Measurements from ENCODE around the gene CFDP1.

Gene CFDP1

DNA sequence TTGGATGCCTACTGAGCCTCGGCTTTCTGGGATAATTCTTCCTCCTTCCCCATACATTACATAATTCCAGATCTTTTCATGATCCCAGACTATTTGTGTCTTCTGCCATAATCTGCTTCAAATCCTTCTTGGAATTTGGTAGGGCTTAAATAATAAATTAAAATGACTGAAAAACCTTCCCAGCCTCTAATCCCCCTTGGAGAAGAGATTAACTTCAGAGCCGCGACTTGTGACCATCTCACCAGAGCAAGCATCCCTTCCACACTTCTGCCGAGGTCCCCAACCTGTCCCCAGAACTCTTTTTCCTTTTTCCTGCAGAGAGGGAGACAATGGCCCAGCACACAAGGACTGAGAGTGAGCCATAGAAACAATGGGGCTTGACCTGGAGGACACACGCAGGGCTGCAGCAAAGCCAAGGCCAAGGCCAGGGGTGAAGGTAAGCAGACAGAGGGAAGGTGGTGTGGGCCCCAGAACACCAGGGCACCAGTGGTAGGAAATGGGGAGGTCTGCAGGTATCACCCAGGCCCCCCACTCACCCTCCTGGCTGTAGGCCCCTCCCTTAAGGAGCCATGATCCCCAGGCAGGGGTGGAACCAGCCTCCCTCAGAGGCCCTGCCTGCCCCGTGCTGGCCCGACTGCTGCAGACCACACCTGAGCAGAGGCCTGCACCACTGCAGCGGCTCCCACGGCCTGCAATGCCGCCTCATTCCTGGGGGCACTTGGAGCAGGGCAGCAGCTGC, 172.3 kb downstream of the CFDP1 start:
- Histone ChIP-seq H3K36me3 (replicated peaks; ENCODE audit: insufficient read depth, low read length) (no peaks in the 10 kb centered on the region), H3K9me2 (replicated peaks; ENCODE audit: insufficient read depth, low read length) (no peaks in the 10 kb centered on the region), H3K9ac (ENCODE audit: low read length) (no peak overlapping the region), H3K4me2 (ENCODE audit: low read depth, low read length) (no peak overlapping the region), H4K20me1 (ENCODE audit: insufficient read depth, low read length) (no peaks in the 10 kb centered on the region), H3K4me1 (ENCODE audit: low read length) (no peaks in the 10 kb centered on the region), H3K27ac (ENCODE audit: low read length) (no peak overlapping the region), H2AFZ (ENCODE audit: low read length) (no peak overlapping the region), H3K27me3 (replicated peaks; ENCODE audit: insufficient read depth, low read length) (no peaks in the 10 kb centered on the region), H3K9me3 (replicated peaks; ENCODE audit: insufficient read depth, low read length) (no peaks in the 10 kb centered on the region), H3K79me2 (ENCODE audit: low read length) (no peaks in the 10 kb centered on the region), H3K4me3 (ENCODE audit: low read length) (no peak overlapping the region), H3F3A (ENCODE audit: insufficient read depth, low read length) (no peaks in the 10 kb centered on the region)
- TF ChIP-seq, protein P1, sequence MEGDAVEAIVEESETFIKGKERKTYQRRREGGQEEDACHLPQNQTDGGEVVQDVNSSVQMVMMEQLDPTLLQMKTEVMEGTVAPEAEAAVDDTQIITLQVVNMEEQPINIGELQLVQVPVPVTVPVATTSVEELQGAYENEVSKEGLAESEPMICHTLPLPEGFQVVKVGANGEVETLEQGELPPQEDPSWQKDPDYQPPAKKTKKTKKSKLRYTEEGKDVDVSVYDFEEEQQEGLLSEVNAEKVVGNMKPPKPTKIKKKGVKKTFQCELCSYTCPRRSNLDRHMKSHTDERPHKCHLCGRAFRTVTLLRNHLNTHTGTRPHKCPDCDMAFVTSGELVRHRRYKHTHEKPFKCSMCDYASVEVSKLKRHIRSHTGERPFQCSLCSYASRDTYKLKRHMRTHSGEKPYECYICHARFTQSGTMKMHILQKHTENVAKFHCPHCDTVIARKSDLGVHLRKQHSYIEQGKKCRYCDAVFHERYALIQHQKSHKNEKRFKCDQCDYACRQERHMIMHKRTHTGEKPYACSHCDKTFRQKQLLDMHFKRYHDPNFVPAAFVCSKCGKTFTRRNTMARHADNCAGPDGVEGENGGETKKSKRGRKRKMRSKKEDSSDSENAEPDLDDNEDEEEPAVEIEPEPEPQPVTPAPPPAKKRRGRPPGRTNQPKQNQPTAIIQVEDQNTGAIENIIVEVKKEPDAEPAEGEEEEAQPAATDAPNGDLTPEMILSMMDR (IDR thresholded peaks at IDR 0.05; ENCODE audit: low read length): no peak
- TF ChIP-seq EZH2phosphoT487 (IDR thresholded peaks at IDR 0.05; ENCODE audit: low read length) (no peak), EZH2 (optimal IDR thresholded peaks at IDR 0.05; ENCODE audit: low read depth, low read length) (no peak)
- DNase-seq: no peak

DNA sequence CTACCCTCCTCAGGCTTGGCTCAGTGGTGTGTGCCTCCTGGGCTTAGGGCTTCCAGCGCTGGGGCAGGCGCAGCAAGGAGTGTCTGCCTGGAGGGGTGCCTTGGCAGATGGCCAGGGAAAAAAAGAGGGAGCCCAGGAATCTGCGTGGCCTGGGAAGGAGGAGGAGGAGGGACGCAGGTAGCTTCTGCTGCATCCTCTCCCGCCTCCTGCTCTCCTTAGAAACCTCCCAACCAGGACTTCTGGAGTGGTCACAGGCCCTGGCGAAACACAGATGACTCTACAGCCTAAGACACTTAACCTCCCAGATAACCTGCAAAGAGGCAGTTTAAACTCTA, 174.5 kb downstream of the CFDP1 start:
- no peaks in the 10 kb centered on the region for H3K9me2 ChIP-seq (replicated peaks; ENCODE audit: insufficient read depth, low read length)
- H3K9me3 ChIP-seq (replicated peaks; ENCODE audit: insufficient read depth, low read length): no peaks in the 10 kb centered on the region
- DNase-seq: no peak
- H4K20me1 ChIP-seq (ENCODE audit: insufficient read depth, low read length): no peaks in the 10 kb centered on the region
- no peaks in the 10 kb centered on the region for H3K79me2 ChIP-seq (ENCODE audit: low read length)
- H3K27me3 ChIP-seq (replicated peaks; ENCODE audit: insufficient read depth, low read length): no peaks in the 10 kb centered on the region
- H3K4me1 ChIP-seq (ENCODE audit: low read length): no peaks in the 10 kb centered on the region
- H3K4me2 ChIP-seq (ENCODE audit: low read depth, low read length): no peak overlapping the region
- H3K36me3 ChIP-seq (replicated peaks; ENCODE audit: insufficient read depth, low read length): no peaks in the 10 kb centered on the region
- H2AFZ ChIP-seq (ENCODE audit: low read length): no peak overlapping the region
- H3K27ac ChIP-seq (ENCODE audit: low read length): no peak overlapping the region
- no peaks in the 10 kb centered on the region for H3F3A ChIP-seq (ENCODE audit: insufficient read depth, low read length)
- H3K4me3 ChIP-seq (ENCODE audit: low read length): no peak overlapping the region
- TF ChIP-seq, protein P1 (IDR thresholded peaks at IDR 0.05; ENCODE audit: low read length): no peak
- TF ChIP-seq EZH2 (optimal IDR thresholded peaks at IDR 0.05; ENCODE audit: low read depth, low read length) (no peak), EZH2phosphoT487 (IDR thresholded peaks at IDR 0.05; ENCODE audit: low read length) (no peak)
- no peak overlapping the region for H3K9ac ChIP-seq (ENCODE audit: low read length)

DNA sequence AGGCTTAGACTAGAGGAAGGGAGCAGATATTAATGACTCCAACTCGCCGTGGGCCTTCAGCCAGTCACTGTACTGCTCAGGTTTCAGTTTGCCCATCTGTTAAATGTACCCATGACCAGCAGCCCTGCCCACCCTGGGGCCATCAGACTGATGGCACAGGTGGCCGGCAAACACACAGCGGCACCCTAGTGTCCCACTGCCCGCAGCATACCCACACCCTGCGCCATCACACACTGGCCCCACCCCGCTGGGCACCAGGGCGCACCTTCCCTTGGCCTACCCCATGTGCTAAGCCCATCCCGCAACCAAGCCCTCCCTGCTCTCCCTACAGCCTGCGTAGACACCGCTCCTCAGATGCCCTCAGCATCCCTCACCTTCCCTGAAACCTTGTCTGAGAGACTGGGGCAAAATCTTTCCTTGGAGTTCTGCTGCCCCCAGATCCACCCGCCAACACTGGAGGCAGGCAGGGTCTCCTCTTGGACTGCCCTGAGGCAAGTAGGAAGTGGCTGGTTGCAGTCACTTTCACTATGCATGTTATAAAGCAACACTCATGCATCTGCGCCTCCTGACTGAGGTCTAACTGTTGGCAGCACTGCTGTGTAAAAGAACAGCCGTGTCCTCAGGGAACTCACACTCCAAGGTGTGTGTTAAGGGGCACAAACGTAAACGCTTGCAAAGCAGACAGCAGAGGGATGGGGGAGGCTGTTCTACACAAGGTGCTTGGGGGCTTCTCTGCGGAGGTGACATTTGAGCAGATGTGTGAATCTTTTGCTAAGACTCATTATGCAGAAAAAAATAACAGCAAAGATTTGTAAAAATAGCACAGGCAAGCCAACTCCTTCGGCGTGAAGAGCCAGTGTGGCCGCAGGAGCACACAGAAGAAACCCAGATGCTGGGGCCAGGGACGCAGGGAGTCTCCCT, 175.2 kb downstream of the CFDP1 start:
- DNase-seq: no peak
- Histone ChIP-seq H3K9me2 (replicated peaks; ENCODE audit: insufficient read depth, low read length) (no peaks in the 10 kb centered on the region), H3K4me3 (ENCODE audit: low read length) (no peak overlapping the region), H3K9me3 (replicated peaks; ENCODE audit: insufficient read depth, low read length) (no peaks in the 10 kb centered on the region), H3K4me2 (ENCODE audit: low read depth, low read length) (no peak overlapping the region), H3K9ac (ENCODE audit: low read length) (no peak overlapping the region), H4K20me1 (ENCODE audit: insufficient read depth, low read length) (no peaks in the 10 kb centered on the region), H2AFZ (ENCODE audit: low read length) (no peak overlapping the region), H3K27me3 (replicated peaks; ENCODE audit: insufficient read depth, low read length) (no peaks in the 10 kb centered on the region), H3F3A (ENCODE audit: insufficient read depth, low read length) (no peaks in the 10 kb centered on the region), H3K4me1 (ENCODE audit: low read length) (no peaks in the 10 kb centered on the region), H3K79me2 (ENCODE audit: low read length) (no peaks in the 10 kb centered on the region), H3K36me3 (replicated peaks; ENCODE audit: insufficient read depth, low read length) (no peaks in the 10 kb centered on the region), H3K27ac (ENCODE audit: low read length) (no peak overlapping the region)
- TF ChIP-seq EZH2phosphoT487 (IDR thresholded peaks at IDR 0.05; ENCODE audit: low read length): no peak
- no peak for TF ChIP-seq EZH2 (optimal IDR thresholded peaks at IDR 0.05; ENCODE audit: low read depth, low read length)
- TF ChIP-seq, protein P1 (IDR thresholded peaks at IDR 0.05; ENCODE audit: low read length): no peak

Data from MM.1S (cell line).